Sigmoid colon (tissue), 4 donors: ENCODE measurements around the gene ENO2.

ENCODE experiments used
- CTCF ChIP-seq, 4 experiments: fragments of 450-650 bp in 3 of 4; fragments of 200-600 bp in 1 of 4; IDR thresholded peaks; one replicate each; pipeline ENCODE4 v1.5.1; 2016 to 2019; ENCODE audit warnings: antibody characterized with exemption in 4 of 4, mild to moderate bottlenecking in 3 of 4, moderate library complexity in 2 of 4
- EP300 ChIP-seq, 4 donors: sonication (generic); formaldehyde crosslinking; IDR thresholded peaks; one replicate each; pipeline ENCODE4 v1.6.1; 2017; ENCODE audit warnings: antibody characterized with exemption in 4 of 4
- POLR2A ChIP-seq, 2 donors: fragments of 450-650 bp; IDR thresholded peaks; one replicate each; pipeline ENCODE4 v1.6.1; 2016; ENCODE audit warnings: antibody characterized with exemption in 2 of 2, mild to moderate bottlenecking in 2 of 2, moderate library complexity in 2 of 2
- POLR2AphosphoS5 ChIP-seq, 4 donors: sonication (generic); formaldehyde crosslinking; IDR thresholded peaks; one replicate each; pipeline ENCODE4 v1.6.1; 2017; ENCODE audit warnings: antibody characterized with exemption in 4 of 4

- TF ChIP-seq POLR2A (IDR thresholded peaks at IDR 0.05) (peak in 1 of 2 donors; percentile 39), CTCF (IDR thresholded peaks at IDR 0.05) (no peak), POLR2AphosphoS5 (IDR thresholded peaks at IDR 0.05) (peak; percentile 80 to 94 (median 87)), EP300 (IDR thresholded peaks at IDR 0.05) (no peak)
These were observed 13.1 kb downstream of the ENO2 start, which contains the start of gene ATN1 for GRCh38 chr12:6927379-6928021.
